NCI-H460 (cell line): ENCODE data around the gene MICU1. TPM values are rescaled to one million over a fixed set of nuclear protein-coding genes. Genes with fewer than 3 reads are reported as not detected.
"Not testable (repeated sequence)": the region's sequence is repeated elsewhere in the genome, so short reads cannot be mapped to it uniquely, and the experiment has no call there.

ENCODE experiments used
- DNase-seq: peaks from one replicate; pipeline ENCODE4 v3.0.0-alpha.2; 2016; ENCODE audit warnings: low read depth; ENCODE audit errors: extremely low read depth
- total RNA-seq: library from RNA; depleted of rRNA; stranded (reverse); fragments of >200 nt; shearing (Covaris generic); gene quantifications from 2 replicates; pipeline ENCODE4 v1.2.3, GENCODE V29; 2014

MICU1 gene
- total RNA-seq, 1 experiment from 2014 or later = 49.9 TPM

GRCh38 chr10:72333112-72334015, 292.5 kb downstream of the MICU1 start:
- DNase-seq = no peak

- no peak for DNase-seq
Observed at GRCh38 chr10:72332423-72333111, 293.3 kb downstream of the MICU1 start.

- peak; percentile 93 for DNase-seq
Observed at GRCh38 chr10:72331575-72332422, 294.1 kb downstream of the MICU1 start.

- no peak for DNase-seq
Observed at GRCh38 chr10:72330069-72330426, 295.8 kb downstream of the MICU1 start.

- DNase-seq = no peak
Observed at GRCh38 chr10:72329290-72330068, 296.4 kb downstream of the MICU1 start.

GRCh38 chr10:72328829-72329204, 297.1 kb downstream of the MICU1 start:
- no peak for DNase-seq

- peak; percentile 88 for DNase-seq
Observed at GRCh38 chr10:72328045-72328828, 297.6 kb downstream of the MICU1 start.

GRCh38 chr10:72326665-72327603, 298.9 kb downstream of the MICU1 start:
- not testable (repeated sequence) for DNase-seq

GRCh38 chr10:72325243-72326175, 300.4 kb downstream of the MICU1 start:
- DNase-seq = not testable (repeated sequence)

- no peak for DNase-seq
Observed at GRCh38 chr10:72323771-72324191, 302.1 kb downstream of the MICU1 start.

- DNase-seq = no peak
Observed at GRCh38 chr10:72323108-72323749, 302.6 kb downstream of the MICU1 start.

GRCh38 chr10:72322280-72323058, 303.4 kb downstream of the MICU1 start:
- no peak for DNase-seq

GRCh38 chr10:72322030-72322279, 303.9 kb downstream of the MICU1 start:
- peak; percentile 57 for DNase-seq

- no peak for DNase-seq
Observed at GRCh38 chr10:72321248-72322029, 304.4 kb downstream of the MICU1 start.

- peak; percentile 100 for DNase-seq
Observed at GRCh38 chr10:72320676-72321247, 305.1 kb downstream of the MICU1 start.
